Activated CD4-positive, alpha-beta T cell treated with anti-CD3 and anti-CD28 coated beads, Interleukin-2, amount 10 ng/mL, durations not matched to agents 7 days and 5 days (primary cell): ENCODE data around the gene DOP1B. TPM values are rescaled to one million over a fixed set of nuclear protein-coding genes. Genes with fewer than 3 reads are reported as not detected.
A peak's percentile ranks its signal among the peaks of the same experiment; 100 is the strongest.

Experiments
- CTCF ChIA-PET: fragments of 350-600 bp; sonication (Branson Sonifier 250); formaldehyde crosslinking; loops from one replicate; lab custom pipeline; 2021; ENCODE audit warnings: antibody characterized with exemption; lab: Charles Lee
- POLR2A ChIA-PET: fragments of 350-600 bp; sonication (Branson Sonifier 250); formaldehyde crosslinking; loops from one replicate; lab custom pipeline; 2021; ENCODE audit warnings: antibody characterized with exemption; lab: Charles Lee
- DNase-seq: peaks from one replicate; pipeline ENCODE4 v3.0.0-alpha.2; 2020
- H3K27ac Mint-ChIP-seq: one replicate; pipeline ENCODE4 v1.8.0; 2021; ENCODE audit warnings: mild to moderate bottlenecking, moderate library complexity, mixed read lengths
- H3K27me3 Mint-ChIP-seq: one replicate; pipeline ENCODE4 v1.8.0; 2021; ENCODE audit warnings: mixed read lengths
- H3K36me3 Mint-ChIP-seq: one replicate; pipeline ENCODE4 v1.8.0; 2021; ENCODE audit warnings: low read depth, mixed read lengths
- H3K4me1 Mint-ChIP-seq: one replicate; pipeline ENCODE4 v1.8.0; 2021; ENCODE audit warnings: mixed read lengths
- H3K4me3 Mint-ChIP-seq: one replicate; pipeline ENCODE4 v1.8.0; 2021; ENCODE audit warnings: mild to moderate bottlenecking, moderate library complexity, mixed read lengths
- H3K9me3 Mint-ChIP-seq: one replicate; pipeline ENCODE4 v1.8.0; 2021; ENCODE audit warnings: mixed read lengths
- total RNA-seq, 2 experiments: library from RNA; stranded (reverse); gene quantifications; one replicate each; pipeline ENCODE4 v1.2.3, GENCODE V29; 2021

Gene DOP1B
- 10 to 100 TPM; 24.6 to 24.7 TPM for total RNA-seq

GRCh38 chr21:36156815-36157670 is at the start of gene DOP1B:
TSS of gene DOP1B (plus strand) at chr21:36156824. CDS start at chr21:36164734, 7,910 bp downstream.
- peak; percentile 46 for DNase-seq
- Mint-ChIP-seq H3K4me3 (peak within 1 kb of the TSS; percentile 80), H3K9me3 (no peaks in the 10 kb centered on the region), H3K27ac (peak within 1 kb of the TSS; percentile 69), H3K4me1 (peaks cover 32% of the 10 kb centered on the region), H3K27me3 (no peaks in the 10 kb centered on the region), H3K36me3 (peaks cover 7% of the 10 kb centered on the region)
- ChIA-PET CTCF (no interaction called here), POLR2A (no interaction called here)

GRCh38 chr21:36109868-36110267 is 46.8 kb upstream of the DOP1B start:
- Mint-ChIP-seq H3K9me3 (no peaks in the 10 kb centered on the region), H3K4me1 (peaks cover 30% of the 10 kb centered on the region), H3K4me3 (no peak overlapping the region), H3K27me3 (peaks cover 40% of the 10 kb centered on the region), H3K36me3 (no peaks in the 10 kb centered on the region), H3K27ac (no peak overlapping the region)
- no peak for DNase-seq
- ChIA-PET POLR2A (no interaction called here), CTCF (no interaction called here)

- POLR2A ChIA-PET = no interaction called here
- no peaks in the 10 kb centered on the region for H3K9me3 Mint-ChIP-seq
- H3K4me1 Mint-ChIP-seq = peaks cover 35% of the 10 kb centered on the region
- H3K36me3 Mint-ChIP-seq = no peaks in the 10 kb centered on the region
- no peak for DNase-seq
- H3K27me3 Mint-ChIP-seq = peaks cover 26% of the 10 kb centered on the region
- H3K27ac Mint-ChIP-seq = no peak overlapping the region
- CTCF ChIA-PET = no interaction called here
- H3K4me3 Mint-ChIP-seq = no peak overlapping the region
Measured at GRCh38 chr21:36111238-36111637, 45.4 kb upstream of the DOP1B start.

DNA sequence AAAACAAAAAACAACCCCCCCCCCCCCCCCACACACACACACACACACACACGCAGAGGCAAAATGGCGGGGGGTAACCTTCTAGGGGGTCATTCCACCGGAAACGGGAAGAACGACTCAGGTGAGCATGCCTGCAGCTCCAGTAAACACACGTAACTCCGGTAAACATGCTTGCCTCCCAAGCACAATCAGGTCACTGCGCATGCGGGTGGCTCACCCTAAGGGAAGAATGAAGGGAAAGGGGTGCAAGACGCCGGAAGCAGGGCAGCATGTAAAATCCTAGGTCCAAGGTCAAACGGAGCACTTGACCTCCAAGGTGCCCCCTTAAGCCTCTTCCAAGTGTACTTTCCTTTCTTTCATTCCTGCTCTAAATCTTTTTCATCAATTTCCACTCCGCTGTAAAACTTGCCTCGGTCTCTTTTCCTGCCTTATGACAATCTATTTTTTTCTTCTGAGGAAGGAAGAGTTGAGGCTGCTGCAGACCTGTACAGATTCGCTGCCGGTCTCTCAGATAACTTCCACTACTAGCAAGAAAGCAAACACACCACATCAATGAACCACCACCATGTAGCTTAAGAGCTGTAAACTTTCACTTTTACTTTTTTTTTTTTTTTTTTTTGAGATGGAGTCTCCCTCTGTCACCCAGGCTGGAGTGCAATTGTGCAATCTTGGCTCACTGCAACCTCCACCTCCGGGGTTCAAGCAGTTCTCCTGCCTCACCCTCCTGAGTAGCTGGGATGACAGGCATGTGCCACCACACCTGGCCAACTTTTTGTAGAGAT is 42.8 kb upstream of the DOP1B start:
- peak; percentile 67 for DNase-seq

GRCh38 chr21:36115138-36115730 is 41.4 kb upstream of the DOP1B start:
- no peak for DNase-seq
- Mint-ChIP-seq H3K27ac (peak overlapping the region; percentile 13), H3K9me3 (no peaks in the 10 kb centered on the region), H3K4me1 (peaks cover 38% of the 10 kb centered on the region), H3K27me3 (no peaks in the 10 kb centered on the region), H3K4me3 (no peak overlapping the region), H3K36me3 (no peaks in the 10 kb centered on the region)
- POLR2A ChIA-PET = no interaction called here
- CTCF ChIA-PET = interaction anchor here (0.6 to 2.4 kb wide), 2 partner anchors 12 to 589 kb away, joined by 5 to 6 read pairs; no protein-coding TSS in a partner anchor

More for the DNA sequence above, 42.8 kb upstream of the DOP1B start:
- Mint-ChIP-seq H3K27me3 (peaks cover 5% of the 10 kb centered on the region), H3K36me3 (no peaks in the 10 kb centered on the region), H3K4me1 (peaks cover 38% of the 10 kb centered on the region), H3K9me3 (no peaks in the 10 kb centered on the region), H3K27ac (peak overlapping the region; percentile 90), H3K4me3 (peak overlapping the region; percentile 65)
- ChIA-PET CTCF (interaction anchor here (0.7 to 2.4 kb wide), 5 partner anchors 13 to 436 kb away, joined by 3 to 6 read pairs (median 3); no protein-coding TSS in a partner anchor), POLR2A (interaction anchor here (0.6 kb wide), 1 partner anchor 95 kb away, joined by 3 read pairs; no protein-coding TSS in a partner anchor)

GRCh38 chr21:36117286-36117741 is 39.3 kb upstream of the DOP1B start:
- ChIA-PET CTCF (interaction anchor here (1.7 kb wide), 1 partner anchor 8 kb away, joined by 7 read pairs; no protein-coding TSS in a partner anchor), POLR2A (no interaction called here)
- Mint-ChIP-seq H3K9me3 (no peaks in the 10 kb centered on the region), H3K27me3 (peaks cover 2% of the 10 kb centered on the region), H3K4me1 (peaks cover 36% of the 10 kb centered on the region), H3K27ac (no peak overlapping the region), H3K36me3 (no peaks in the 10 kb centered on the region), H3K4me3 (no peak overlapping the region)
- no peak for DNase-seq

GRCh38 chr21:36120304-36120888 is 36.2 kb upstream of the DOP1B start:
- ChIA-PET CTCF (interaction anchor here (0.6 kb wide), 1 partner anchor 257 kb away, joined by 5 read pairs; no protein-coding TSS in a partner anchor), POLR2A (no interaction called here)

DNA sequence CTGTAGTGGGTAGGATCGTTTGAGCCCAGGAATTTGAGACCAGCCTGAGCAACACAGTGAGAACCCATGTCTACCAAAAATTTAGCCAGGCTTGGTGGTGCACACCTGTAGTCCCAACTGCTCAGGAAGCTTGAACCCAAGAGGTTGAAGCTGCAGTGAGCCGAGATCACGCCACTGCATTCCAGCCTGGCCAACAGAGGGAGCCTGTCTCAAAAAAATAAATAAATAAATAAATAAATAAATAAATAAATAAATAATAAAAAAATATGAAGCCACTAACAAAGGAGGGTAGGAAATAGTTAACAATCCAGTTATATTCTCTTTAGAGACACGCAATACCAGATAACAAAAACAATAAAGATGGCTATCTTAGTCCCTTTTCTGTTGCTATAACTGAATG is 33.6 kb upstream of the DOP1B start:
- POLR2A ChIA-PET = no interaction called here
- H3K27ac Mint-ChIP-seq = no peak overlapping the region
- CTCF ChIA-PET = no interaction called here
- DNase-seq = no peak
- H3K36me3 Mint-ChIP-seq = no peaks in the 10 kb centered on the region
- no peak overlapping the region for H3K4me3 Mint-ChIP-seq
- H3K9me3 Mint-ChIP-seq = no peaks in the 10 kb centered on the region
- peaks cover 11% of the 10 kb centered on the region for H3K4me1 Mint-ChIP-seq
- peaks cover 5% of the 10 kb centered on the region for H3K27me3 Mint-ChIP-seq

More at GRCh38 chr21:36120304-36120888, 36.2 kb upstream of the DOP1B start:
- Mint-ChIP-seq H3K36me3 (no peaks in the 10 kb centered on the region), H3K4me3 (no peak overlapping the region), H3K27me3 (peaks cover 2% of the 10 kb centered on the region), H3K4me1 (peaks cover 10% of the 10 kb centered on the region), H3K27ac (no peak overlapping the region), H3K9me3 (no peaks in the 10 kb centered on the region)
- no peak for DNase-seq

GRCh38 chr21:36124395-36124794 is 32.2 kb upstream of the DOP1B start:
- Mint-ChIP-seq H3K9me3 (no peaks in the 10 kb centered on the region), H3K27ac (no peak overlapping the region), H3K4me1 (peaks cover 20% of the 10 kb centered on the region), H3K36me3 (no peaks in the 10 kb centered on the region), H3K27me3 (peaks cover 6% of the 10 kb centered on the region), H3K4me3 (no peak overlapping the region)
- ChIA-PET POLR2A (no interaction called here), CTCF (interaction anchor here (0.5 to 1.6 kb wide), 3 partner anchors 8 to 1087 kb away, joined by 3 to 7 read pairs (median 3); no protein-coding TSS in a partner anchor)
- no peak for DNase-seq

DNA sequence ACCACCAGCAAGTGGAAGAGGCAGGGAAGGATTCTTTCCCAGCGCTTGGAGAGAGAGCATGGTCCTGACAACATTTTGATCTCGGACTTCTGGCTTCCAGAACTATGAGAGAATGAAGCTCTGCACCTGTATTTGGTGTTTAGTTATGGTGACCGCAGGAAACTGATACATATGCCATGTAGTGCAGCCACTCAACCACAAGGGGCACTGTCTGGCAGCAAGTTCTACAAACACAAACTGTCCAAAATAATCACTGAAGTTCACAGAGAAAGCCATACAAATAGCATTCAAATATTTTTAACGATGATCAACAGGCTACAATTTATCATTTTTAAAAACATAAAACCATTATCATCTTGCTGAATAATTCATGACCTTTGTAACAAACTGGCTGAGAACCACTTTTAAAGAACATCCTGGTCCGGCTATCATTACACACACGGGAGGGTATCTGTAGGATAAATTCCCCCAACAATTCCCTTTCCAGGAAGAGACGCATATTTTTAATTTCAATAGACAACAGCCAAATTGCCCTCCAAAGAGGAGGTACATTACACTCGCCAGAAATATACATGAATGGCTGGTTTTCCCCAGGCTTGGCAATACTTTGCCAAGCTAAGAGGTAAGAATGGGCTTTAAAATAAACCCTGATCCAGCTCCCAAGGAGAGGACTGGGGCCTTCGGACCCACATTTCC is 31.0 kb upstream of the DOP1B start:
- CTCF ChIA-PET = interaction anchor here (1.1 to 1.6 kb wide), 2 partner anchors 9 to 25 kb away, joined by 3 to 7 read pairs; no protein-coding TSS in a partner anchor
- peaks cover under 1% of the 10 kb centered on the region for H3K36me3 Mint-ChIP-seq
- POLR2A ChIA-PET = no interaction called here

GRCh38 chr21:36126208-36126565 is 30.4 kb upstream of the DOP1B start:
- H3K27me3 Mint-ChIP-seq = peaks cover 6% of the 10 kb centered on the region
- ChIA-PET POLR2A (no interaction called here), CTCF (interaction anchor here (1.7 kb wide), 1 partner anchor 11 kb away, joined by 6 read pairs; no protein-coding TSS in a partner anchor)
- H3K4me1 Mint-ChIP-seq = peaks cover 30% of the 10 kb centered on the region
- no peaks in the 10 kb centered on the region for H3K9me3 Mint-ChIP-seq
- peaks cover 5% of the 10 kb centered on the region for H3K36me3 Mint-ChIP-seq
- H3K27ac Mint-ChIP-seq = no peak overlapping the region
- no peak overlapping the region for H3K4me3 Mint-ChIP-seq
- DNase-seq = no peak

More for the DNA sequence above, 31.0 kb upstream of the DOP1B start:
- no peak overlapping the region for H3K4me3 Mint-ChIP-seq
- H3K27ac Mint-ChIP-seq = no peak overlapping the region
- peaks cover 6% of the 10 kb centered on the region for H3K27me3 Mint-ChIP-seq
- DNase-seq = peak; percentile 69
- H3K9me3 Mint-ChIP-seq = no peaks in the 10 kb centered on the region
- peaks cover 26% of the 10 kb centered on the region for H3K4me1 Mint-ChIP-seq
